Measurements from ENCODE around the gene F2RL3. TPM values are rescaled to one million over a fixed set of nuclear protein-coding genes. Genes with fewer than 3 reads are reported as not detected.
"Not testable (repeated sequence)": the region's sequence is repeated elsewhere in the genome, so short reads cannot be mapped to it uniquely, and the experiment has no call there.

The F2RL3 gene
- total and polyA plus RNA-seq, 8 donors, result 0.58 to 6.8 (median 1.8) TPM; not detected in 1

DNA sequence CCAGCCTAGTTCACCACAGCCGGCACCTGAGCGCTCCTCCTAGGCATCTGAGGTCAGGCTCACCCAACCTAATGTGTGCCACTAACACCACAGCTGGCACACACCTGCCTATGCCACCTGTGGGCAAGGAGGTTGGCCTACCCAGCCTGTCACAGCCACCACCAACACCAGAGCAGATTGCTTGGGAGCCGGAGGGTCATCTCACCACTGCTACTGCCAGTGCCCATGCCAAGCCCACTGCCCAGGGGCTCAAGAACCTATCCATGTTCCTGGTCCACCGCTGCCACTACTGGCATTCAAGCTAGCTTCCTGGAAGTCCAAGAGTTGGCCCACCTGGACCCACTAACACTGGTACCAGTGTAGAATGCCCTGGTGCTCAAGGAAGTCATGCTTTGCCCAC, 42.5 kb downstream of the F2RL3 start:
- no peak overlapping the region for H3K4me3 ChIP-seq
- no peaks in the 10 kb centered on the region for H3K36me3 ChIP-seq
- TF ChIP-seq EP300 (IDR thresholded peaks at IDR 0.05) (no peak), POLR2AphosphoS5 (IDR thresholded peaks at IDR 0.05) (no peak), POLR2A (IDR thresholded peaks at IDR 0.05) (no peak)
- TF ChIP-seq, protein P1, sequence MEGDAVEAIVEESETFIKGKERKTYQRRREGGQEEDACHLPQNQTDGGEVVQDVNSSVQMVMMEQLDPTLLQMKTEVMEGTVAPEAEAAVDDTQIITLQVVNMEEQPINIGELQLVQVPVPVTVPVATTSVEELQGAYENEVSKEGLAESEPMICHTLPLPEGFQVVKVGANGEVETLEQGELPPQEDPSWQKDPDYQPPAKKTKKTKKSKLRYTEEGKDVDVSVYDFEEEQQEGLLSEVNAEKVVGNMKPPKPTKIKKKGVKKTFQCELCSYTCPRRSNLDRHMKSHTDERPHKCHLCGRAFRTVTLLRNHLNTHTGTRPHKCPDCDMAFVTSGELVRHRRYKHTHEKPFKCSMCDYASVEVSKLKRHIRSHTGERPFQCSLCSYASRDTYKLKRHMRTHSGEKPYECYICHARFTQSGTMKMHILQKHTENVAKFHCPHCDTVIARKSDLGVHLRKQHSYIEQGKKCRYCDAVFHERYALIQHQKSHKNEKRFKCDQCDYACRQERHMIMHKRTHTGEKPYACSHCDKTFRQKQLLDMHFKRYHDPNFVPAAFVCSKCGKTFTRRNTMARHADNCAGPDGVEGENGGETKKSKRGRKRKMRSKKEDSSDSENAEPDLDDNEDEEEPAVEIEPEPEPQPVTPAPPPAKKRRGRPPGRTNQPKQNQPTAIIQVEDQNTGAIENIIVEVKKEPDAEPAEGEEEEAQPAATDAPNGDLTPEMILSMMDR (IDR thresholded peaks at IDR 0.05), result no peak
- H3K4me1 ChIP-seq, result no peaks in the 10 kb centered on the region
- no peak for DNase-seq
- H3K27ac ChIP-seq, result no peak overlapping the region
- peaks cover 0 to 11% (median 0%) of the 10 kb centered on the region in 3 donors for H3K27me3 ChIP-seq
- WGBS, 5 donors, result 85 to 100% (median 96%) methylated on average over 2 to 4 of the region's 4 CpGs
- intact Hi-C loops (cut with DNase I; ENCODE audit: low total_unique reads), result no loop called here
- H3K9me3 ChIP-seq, result peaks cover 0 to 29% (median 19%) of the 10 kb centered on the region in 4 donors

DNA sequence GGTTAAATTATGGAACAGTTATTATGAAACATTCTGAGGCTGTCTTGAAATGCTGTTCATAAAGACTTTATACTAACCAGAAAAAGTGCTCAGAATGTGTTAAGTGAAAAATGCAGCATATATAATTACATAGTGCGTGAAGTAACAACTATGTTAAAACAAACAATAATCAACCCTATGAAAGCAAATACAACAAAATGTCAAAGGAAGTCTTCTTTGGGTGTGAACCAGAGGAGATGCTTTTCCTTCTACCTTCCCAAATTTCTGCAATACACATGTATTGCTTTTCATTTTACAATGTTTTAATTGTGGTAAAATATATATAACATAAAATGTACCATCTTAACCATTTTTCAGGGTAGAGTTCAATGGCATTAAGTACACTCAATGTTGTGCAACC, 45.7 kb downstream of the F2RL3 start:
- H3K27ac ChIP-seq, result no peak overlapping the region
- no peak for DNase-seq
- 90 to 98% (median 95%) methylated on average over 1 of the region's 1 CpG for WGBS, 5 donors
- H3K4me1 ChIP-seq, result no peaks in the 10 kb centered on the region
- H3K9me3 ChIP-seq, result peaks cover 0 to 29% (median 20%) of the 10 kb centered on the region in 4 donors
- TF ChIP-seq EP300 (IDR thresholded peaks at IDR 0.05), result no peak
- no peak for TF ChIP-seq POLR2A (IDR thresholded peaks at IDR 0.05)
- TF ChIP-seq POLR2AphosphoS5 (IDR thresholded peaks at IDR 0.05), result no peak
- TF ChIP-seq, protein P1 (IDR thresholded peaks at IDR 0.05), result no peak
- peaks cover 0 to 7% (median 0%) of the 10 kb centered on the region in 3 donors for H3K27me3 ChIP-seq
- H3K4me3 ChIP-seq, result no peak overlapping the region
- intact Hi-C loops (cut with DNase I; ENCODE audit: low total_unique reads), result no loop called here
- no peaks in the 10 kb centered on the region for H3K36me3 ChIP-seq

DNA sequence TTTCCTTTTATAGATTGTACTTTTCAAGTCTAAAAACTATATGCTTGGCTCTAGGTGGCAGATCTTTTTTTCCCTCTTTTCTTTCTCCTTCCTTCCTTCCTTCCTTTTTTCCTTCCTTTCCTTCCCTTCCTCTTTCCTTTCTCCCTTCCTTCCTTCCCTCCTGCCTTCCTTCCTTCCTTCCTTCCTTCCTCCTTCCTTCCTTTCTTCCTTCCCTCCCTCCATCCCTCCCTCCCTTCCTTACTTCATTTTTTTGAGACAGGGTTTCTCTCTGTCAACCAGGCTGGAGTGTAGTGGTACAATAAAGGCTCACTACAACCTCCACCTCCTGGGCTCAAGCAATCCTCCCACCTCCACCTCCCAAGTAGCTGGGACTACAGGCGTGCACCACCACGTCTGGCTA, 48.1 kb downstream of the F2RL3 start:
- Histone ChIP-seq H3K27me3 (no peaks in the 10 kb centered on the region), H3K36me3 (no peaks in the 10 kb centered on the region), H3K9me3 (peaks cover 0 to 29% (median 17%) of the 10 kb centered on the region in 4 donors), H3K4me3 (no peak overlapping the region), H3K4me1 (no peaks in the 10 kb centered on the region), H3K27ac (no peak overlapping the region)
- TF ChIP-seq, protein P1 (IDR thresholded peaks at IDR 0.05), result no peak
- TF ChIP-seq POLR2AphosphoS5 (IDR thresholded peaks at IDR 0.05) (no peak), POLR2A (IDR thresholded peaks at IDR 0.05) (no peak), EP300 (IDR thresholded peaks at IDR 0.05) (no peak)
- DNase-seq, result no peak
- WGBS, 5 donors, result 61 to 88% (median 83%) methylated on average over 2 of the region's 2 CpGs
- intact Hi-C loops (cut with DNase I; ENCODE audit: low total_unique reads), result no loop called here

DNA sequence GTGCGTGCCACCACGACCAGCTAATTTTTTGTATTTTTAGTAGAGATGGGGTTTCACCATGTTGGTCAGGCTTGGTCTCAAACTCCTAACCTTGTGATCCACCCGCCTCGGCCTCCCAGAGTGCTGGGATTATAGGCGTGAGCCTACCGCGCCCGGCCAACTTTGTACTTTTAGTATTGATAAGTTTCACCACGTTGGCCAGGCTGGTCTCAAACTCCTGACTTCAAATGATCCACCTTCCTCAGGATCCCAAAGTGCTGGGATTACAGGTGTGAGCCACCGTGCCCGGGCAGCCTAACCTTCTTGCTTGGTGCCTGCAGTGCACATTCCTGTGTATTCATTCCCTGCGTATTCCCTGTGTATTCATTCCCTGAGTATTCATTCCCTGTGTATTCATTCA, 49.0 kb downstream of the F2RL3 start:
- H3K36me3 ChIP-seq; H3K4me3 ChIP-seq; H3K27me3 ChIP-seq; intact Hi-C loops (cut with DNase I; ENCODE audit: low total_unique reads); H3K4me1 ChIP-seq; DNase-seq; H3K27ac ChIP-seq: not testable (repeated sequence)
- WGBS, 5 donors, result 85 to 92% (median 91%) methylated on average over 12 of the region's 12 CpGs
- H3K9me3 ChIP-seq, result peaks cover 0 to 29% (median 17%) of the 10 kb centered on the region in 4 donors

DNA sequence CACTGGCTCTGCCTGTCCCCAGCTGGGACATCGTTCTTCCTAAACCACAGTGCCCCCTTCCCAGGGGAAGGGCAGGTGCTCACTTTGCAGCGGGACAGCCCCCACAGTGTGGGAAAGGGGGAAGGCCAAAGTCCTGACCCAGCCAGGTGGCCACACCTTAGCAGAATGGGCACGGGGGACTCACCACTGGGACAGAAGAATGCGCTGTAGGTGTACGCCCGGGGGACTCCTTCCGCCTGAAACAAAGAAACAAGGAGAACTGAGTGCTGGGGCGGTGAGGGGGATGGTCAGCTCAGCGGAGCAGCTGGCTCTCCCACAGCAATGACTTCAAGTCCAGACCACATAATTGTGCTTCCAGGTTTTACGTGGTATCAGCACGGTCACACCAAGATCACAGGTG, 49.4 kb downstream of the F2RL3 start:
- no peak for DNase-seq
- no peak for TF ChIP-seq POLR2AphosphoS5 (IDR thresholded peaks at IDR 0.05)
- TF ChIP-seq EP300 (IDR thresholded peaks at IDR 0.05), result no peak
- TF ChIP-seq POLR2A (IDR thresholded peaks at IDR 0.05), result no peak
- TF ChIP-seq, protein P1 (IDR thresholded peaks at IDR 0.05), result no peak
- Histone ChIP-seq H3K27me3 (no peaks in the 10 kb centered on the region), H3K4me3 (no peak overlapping the region), H3K27ac (no peak overlapping the region), H3K36me3 (no peaks in the 10 kb centered on the region), H3K9me3 (peaks cover 0 to 25% (median 17%) of the 10 kb centered on the region in 4 donors), H3K4me1 (no peaks in the 10 kb centered on the region)
- WGBS, 5 donors, result 67 to 88% (median 84%) methylated on average over 11 of the region's 11 CpGs
- intact Hi-C loops (cut with DNase I; ENCODE audit: low total_unique reads), result no loop called here

DNA sequence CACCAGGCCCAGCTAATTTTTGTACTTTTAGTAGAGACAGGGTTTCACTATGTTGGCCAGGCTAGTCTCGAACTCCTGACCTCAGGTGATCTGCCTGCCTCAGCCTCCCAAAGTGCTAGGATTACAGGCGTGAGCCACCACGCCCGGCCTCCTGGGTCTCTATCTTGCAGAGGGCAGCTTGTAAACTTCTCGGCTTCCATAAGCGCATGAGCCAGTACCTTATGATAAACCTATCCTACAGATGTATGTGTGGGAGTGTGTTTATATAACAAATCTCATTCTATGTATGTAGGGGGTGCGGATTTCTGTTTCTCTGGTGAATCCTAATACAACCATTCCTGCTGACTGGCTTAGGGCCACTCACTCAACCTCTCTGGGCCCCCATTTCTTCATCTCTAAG, 51.3 kb downstream of the F2RL3 start:
- intact Hi-C loops (cut with DNase I; ENCODE audit: low total_unique reads), result not testable (repeated sequence)
- WGBS, 5 donors, result 88 to 96% (median 93%) methylated on average over 7 of the region's 7 CpGs

More for the DNA sequence above, 51.3 kb downstream of the F2RL3 start:
- not testable (repeated sequence) for H3K4me1 ChIP-seq, H3K27me3 ChIP-seq, DNase-seq, H3K36me3 ChIP-seq, H3K9me3 ChIP-seq, H3K27ac ChIP-seq, H3K4me3 ChIP-seq

Data from stomach (tissue), 9 donors.